HG03442 (cell line): ENCODE measurements around the gene CCDC71L.

Experiments used
- ATAC-seq: cut with Tn5 transposase; IDR thresholded peaks from one replicate; pipeline ENCODE4 v1.9.1; 2021; ENCODE audit warnings: mild to moderate bottlenecking, moderate library complexity; ENCODE audit not compliant: unreplicated experiment

CCDC71L gene

GRCh38 chr7:106609416-106609815 is 51.5 kb downstream of the CCDC71L start:
- no peak for ATAC-seq

DNA sequence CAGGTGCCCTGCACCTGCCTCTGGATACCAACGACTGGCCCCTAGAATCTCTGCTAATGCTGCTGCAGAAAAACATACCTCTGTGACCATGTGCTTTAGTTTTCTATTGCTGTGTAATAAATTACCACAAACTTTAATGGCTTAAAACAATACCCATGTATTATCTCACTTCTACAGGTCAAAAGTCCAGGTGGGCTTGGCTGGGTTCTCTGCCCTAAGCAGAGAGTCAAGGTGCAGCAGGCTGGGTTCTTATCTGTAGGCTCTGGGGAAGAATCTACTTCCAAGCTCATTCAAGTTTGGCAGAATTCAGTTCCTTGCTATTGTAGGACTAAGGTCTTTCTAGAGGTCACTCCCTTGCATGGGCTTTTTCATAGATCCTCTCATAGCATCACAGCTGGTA is 52.3 kb downstream of the CCDC71L start:
- ATAC-seq = no peak
